ENCODE data around the gene PRMT2. TPM values are rescaled to one million over a fixed set of nuclear protein-coding genes. Genes with fewer than 3 reads are reported as not detected.

The PRMT2 gene
- total RNA-seq, 1 donor from 2014 or later, result 75.4 TPM

- no peak overlapping the region for H3K9ac ChIP-seq
- H3K4me1 Mint-ChIP-seq, result peaks cover 34% of the 10 kb centered on the region
- H3K4me3 Mint-ChIP-seq, result no peak overlapping the region
Measured at GRCh38 chr21:46597031-46597430, 38.4 kb upstream of the PRMT2 start.

DNA sequence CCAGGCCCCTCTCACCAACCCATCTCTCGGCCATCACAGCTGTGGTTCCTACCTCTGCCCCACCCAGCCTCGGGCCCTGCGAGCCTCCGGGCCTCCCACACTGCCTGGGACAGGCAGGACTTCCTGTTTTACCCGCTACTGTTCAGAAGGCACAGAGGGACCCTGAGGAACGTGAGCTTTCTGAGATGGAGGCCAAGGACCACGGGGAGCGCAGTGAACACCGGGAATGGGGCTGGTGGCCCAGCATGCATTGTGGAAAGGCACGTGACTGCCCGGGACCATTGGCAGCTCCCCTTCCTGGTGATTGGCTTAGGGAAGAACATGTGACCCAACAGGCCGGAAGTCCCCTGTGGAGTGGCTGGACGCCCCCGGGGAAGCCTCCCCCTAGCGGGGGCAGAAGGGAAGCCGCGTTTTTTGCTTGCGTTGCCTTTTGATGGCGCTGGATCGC lies 37.6 kb upstream of the PRMT2 start:
- Mint-ChIP-seq H3K27ac (no peak overlapping the region), H3K27me3 (ENCODE audit: insufficient read depth, low read depth) (peaks cover 2% of the 10 kb centered on the region), H3K9me3 (peaks cover 25% of the 10 kb centered on the region), H3K36me3 (peaks cover 2% of the 10 kb centered on the region), H3K4me1 (peaks cover 43% of the 10 kb centered on the region), H3K4me3 (no peak overlapping the region)
- Histone ChIP-seq H2AFZ (replicated peaks) (no peak overlapping the region), H3K27ac (no peak overlapping the region), H3K36me3 (no peaks in the 10 kb centered on the region), H3F3A (ENCODE audit: low read depth) (no peaks in the 10 kb centered on the region), H3K9me3 (ENCODE audit: low read depth) (no peaks in the 10 kb centered on the region), H3K4me2 (no peak overlapping the region), H3K27me3 (no peaks in the 10 kb centered on the region), H3K4me1 (peaks cover 15% of the 10 kb centered on the region), H3K4me3 (no peak overlapping the region), H3K79me2 (ENCODE audit: low read depth) (no peaks in the 10 kb centered on the region), H3K9ac (no peak overlapping the region), H4K20me1 (ENCODE audit: low read depth) (no peaks in the 10 kb centered on the region)
- TF ChIP-seq CTCF (IDR thresholded peaks at IDR 0.05), result no peak
- no peak for TF ChIP-seq EZH2 (IDR thresholded peaks at IDR 0.05)
- no peak for DNase-seq (ENCODE audit: low spot score)

More at GRCh38 chr21:46597031-46597430, 38.4 kb upstream of the PRMT2 start:
- peaks cover 9% of the 10 kb centered on the region for H3K4me1 ChIP-seq
- no peaks in the 10 kb centered on the region for H3K9me3 ChIP-seq (ENCODE audit: low read depth)
- no peaks in the 10 kb centered on the region for H3F3A ChIP-seq (ENCODE audit: low read depth)
- no peaks in the 10 kb centered on the region for H3K79me2 ChIP-seq (ENCODE audit: low read depth)
- H3K36me3 ChIP-seq, result no peaks in the 10 kb centered on the region
- H3K9me3 Mint-ChIP-seq, result peaks cover 31% of the 10 kb centered on the region
- H3K27me3 ChIP-seq, result no peaks in the 10 kb centered on the region
- no peak overlapping the region for H3K27ac Mint-ChIP-seq
- peaks cover 2% of the 10 kb centered on the region for H3K27me3 Mint-ChIP-seq (ENCODE audit: insufficient read depth, low read depth)
- no peak overlapping the region for H3K4me3 ChIP-seq
- peaks cover 2% of the 10 kb centered on the region for H3K36me3 Mint-ChIP-seq
- H3K27ac ChIP-seq, result no peak overlapping the region
- no peaks in the 10 kb centered on the region for H4K20me1 ChIP-seq (ENCODE audit: low read depth)
- H2AFZ ChIP-seq (replicated peaks), result no peak overlapping the region
- TF ChIP-seq CTCF (IDR thresholded peaks at IDR 0.05) (no peak), EZH2 (IDR thresholded peaks at IDR 0.05) (no peak), EZH2phosphoT487 (IDR thresholded peaks at IDR 0.05) (no peak)
- DNase-seq (ENCODE audit: low spot score), result no peak
- no peak overlapping the region for H3K4me2 ChIP-seq

DNA sequence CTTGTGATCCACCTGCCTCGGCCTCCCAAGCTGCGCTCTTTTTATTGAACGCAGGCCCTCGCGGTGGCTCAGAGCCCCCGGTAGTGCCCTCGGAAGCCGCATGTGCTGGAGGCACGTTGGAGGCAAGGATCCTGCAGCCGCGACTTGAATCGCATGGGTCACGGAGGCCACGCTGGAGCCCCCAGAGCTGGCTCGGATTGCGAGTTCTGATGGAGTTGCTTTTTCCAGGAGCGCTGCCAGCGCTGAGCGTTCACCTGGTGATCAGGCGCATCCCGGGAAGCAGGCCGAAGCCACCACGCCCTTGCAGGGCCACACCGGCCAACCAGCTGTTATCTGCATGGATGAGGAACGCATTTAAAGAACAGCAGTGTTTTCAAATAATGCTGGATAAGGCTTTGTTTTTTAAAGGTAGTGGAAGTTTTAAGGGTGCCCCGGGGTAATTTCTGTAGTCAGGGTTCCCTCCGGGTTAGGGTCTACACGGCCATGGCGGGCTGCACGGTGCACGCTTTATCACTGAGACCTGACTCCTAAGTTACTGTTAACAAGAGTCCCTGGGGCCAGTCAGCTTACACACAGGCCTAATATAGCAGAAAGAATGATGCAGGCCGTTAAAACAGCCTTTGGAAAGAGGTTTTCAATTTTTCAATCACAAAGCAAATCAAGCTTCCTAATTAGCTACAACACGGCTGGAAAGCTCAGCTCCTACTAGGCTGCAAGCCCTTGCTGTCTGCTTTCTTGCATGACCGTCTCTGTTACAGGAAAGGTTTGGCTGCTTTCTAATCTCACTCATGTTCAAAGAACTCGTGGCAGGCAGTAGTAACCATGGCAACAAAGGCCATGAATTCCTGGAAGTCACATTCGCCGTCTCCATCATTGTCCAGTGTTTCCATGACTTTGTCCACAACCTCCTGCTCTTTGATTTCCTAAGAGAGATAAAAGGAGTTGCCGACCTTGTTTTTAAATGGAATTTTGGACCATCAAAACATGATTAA lies 36.6 kb upstream of the PRMT2 start:
- peak overlapping the region; percentile 33 for H3K4me2 ChIP-seq
- no peaks in the 10 kb centered on the region for H3K36me3 Mint-ChIP-seq
- peaks cover 2% of the 10 kb centered on the region for H3F3A ChIP-seq (ENCODE audit: low read depth)
- peaks cover 15% of the 10 kb centered on the region for H3K9me3 Mint-ChIP-seq
- peaks cover 17% of the 10 kb centered on the region for H3K4me1 ChIP-seq
- H3K36me3 ChIP-seq, result no peaks in the 10 kb centered on the region
- H3K27me3 Mint-ChIP-seq (ENCODE audit: insufficient read depth, low read depth), result peaks cover 2% of the 10 kb centered on the region
- no peaks in the 10 kb centered on the region for H3K79me2 ChIP-seq (ENCODE audit: low read depth)
- peak; percentile 66 for DNase-seq (ENCODE audit: low spot score)
- H3K4me1 Mint-ChIP-seq, result peaks cover 52% of the 10 kb centered on the region
- no peak overlapping the region for H3K4me3 ChIP-seq
- H3K27ac ChIP-seq, result no peak overlapping the region
- no peak overlapping the region for H3K9ac ChIP-seq
- H3K27ac Mint-ChIP-seq, result peak overlapping the region; percentile 98
- H3K4me3 Mint-ChIP-seq, result peak overlapping the region; percentile 48
- no peaks in the 10 kb centered on the region for H4K20me1 ChIP-seq (ENCODE audit: low read depth)
- H3K27me3 ChIP-seq, result no peaks in the 10 kb centered on the region
- H3K9me3 ChIP-seq (ENCODE audit: low read depth), result no peaks in the 10 kb centered on the region
- TF ChIP-seq CTCF (IDR thresholded peaks at IDR 0.05), result no peak
- no peak for TF ChIP-seq EZH2phosphoT487 (IDR thresholded peaks at IDR 0.05)
- no peak for TF ChIP-seq EZH2 (IDR thresholded peaks at IDR 0.05)
- no peak overlapping the region for H2AFZ ChIP-seq (replicated peaks)
